Activated T-cell treated with anti-CD3 and anti-CD28 coated beads, Interleukin-2, amount 50 U/mL, for 24 hours (primary cell): Measurements from ENCODE around the gene TSR3.

ENCODE experiments used
- DNase-seq: peaks from one replicate; pipeline ENCODE4 v3.0.0-alpha.2; 2020
- H3K27ac Mint-ChIP-seq: 2 replicates; pipeline ENCODE4 v1.8.0; 2020; ENCODE audit warnings: mild to moderate bottlenecking, mixed read lengths
- H3K27me3 Mint-ChIP-seq: 2 replicates; pipeline ENCODE4 v1.8.0; 2020; ENCODE audit warnings: mixed read lengths
- H3K36me3 Mint-ChIP-seq: 2 replicates; pipeline ENCODE4 v1.8.0; 2020; ENCODE audit warnings: low read depth, mixed read lengths
- H3K4me1 Mint-ChIP-seq: 2 replicates; pipeline ENCODE4 v1.8.0; 2020; ENCODE audit warnings: low read depth, mixed read lengths
- H3K4me3 Mint-ChIP-seq: 2 replicates; pipeline ENCODE4 v1.8.0; 2020; ENCODE audit warnings: mild to moderate bottlenecking, moderate library complexity, mixed read lengths
- H3K9me3 Mint-ChIP-seq: 2 replicates; pipeline ENCODE4 v1.8.0; 2020; ENCODE audit warnings: mixed read lengths

The TSR3 gene

DNA sequence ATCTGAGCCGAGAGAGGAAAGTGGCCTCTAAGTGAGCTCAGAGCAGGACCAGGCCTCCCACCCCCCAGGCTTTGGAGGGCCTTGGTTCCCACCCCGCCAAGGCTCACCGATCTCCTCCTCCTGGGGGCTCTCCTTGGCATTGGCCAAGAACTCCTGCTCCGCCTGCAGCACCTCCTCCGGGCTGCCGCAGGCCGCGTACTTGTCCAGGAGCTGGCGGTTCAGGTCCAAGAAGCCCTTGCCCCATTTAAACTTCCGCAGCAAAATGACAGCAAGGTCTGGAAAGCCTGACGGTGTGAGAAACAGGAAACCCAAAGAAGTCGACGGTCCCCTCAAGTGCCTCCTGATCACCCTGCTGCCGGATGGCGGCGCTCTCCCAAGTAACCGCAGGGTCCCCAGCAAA, 1.7 kb downstream of the TSR3 start:
- DNase-seq: no peak
- Mint-ChIP-seq H3K27me3 (no peaks in the 10 kb centered on the region), H3K9me3 (no peaks in the 10 kb centered on the region), H3K4me1 (peaks cover 31% of the 10 kb centered on the region), H3K27ac (peak overlapping the region; percentile 88), H3K4me3 (peak overlapping the region; percentile 85), H3K36me3 (peaks cover 36% of the 10 kb centered on the region)

DNA sequence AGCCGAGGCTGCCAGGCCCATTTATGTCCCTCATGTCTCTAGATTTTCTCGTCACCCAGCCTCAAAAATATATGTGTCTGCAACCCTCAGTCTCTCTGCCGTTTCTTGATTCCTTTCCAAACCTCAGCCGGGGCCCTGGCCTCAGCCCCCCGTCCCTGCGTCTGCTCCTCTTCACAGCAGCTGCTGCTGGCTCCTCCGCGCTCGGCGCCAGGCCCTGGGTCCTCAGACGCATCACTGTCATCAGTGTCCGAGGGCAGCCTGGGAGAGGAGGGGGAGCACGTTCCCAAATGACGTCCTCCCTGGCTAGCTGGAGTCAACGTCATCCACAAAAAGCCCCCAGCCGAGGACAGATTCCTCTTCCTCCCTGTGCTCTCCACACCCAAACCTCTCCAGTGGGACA, 2.3 kb downstream of the TSR3 start:
- H3K36me3 Mint-ChIP-seq: peaks cover 36% of the 10 kb centered on the region
- peak overlapping the region; percentile 33 for H3K27ac Mint-ChIP-seq

DNA sequence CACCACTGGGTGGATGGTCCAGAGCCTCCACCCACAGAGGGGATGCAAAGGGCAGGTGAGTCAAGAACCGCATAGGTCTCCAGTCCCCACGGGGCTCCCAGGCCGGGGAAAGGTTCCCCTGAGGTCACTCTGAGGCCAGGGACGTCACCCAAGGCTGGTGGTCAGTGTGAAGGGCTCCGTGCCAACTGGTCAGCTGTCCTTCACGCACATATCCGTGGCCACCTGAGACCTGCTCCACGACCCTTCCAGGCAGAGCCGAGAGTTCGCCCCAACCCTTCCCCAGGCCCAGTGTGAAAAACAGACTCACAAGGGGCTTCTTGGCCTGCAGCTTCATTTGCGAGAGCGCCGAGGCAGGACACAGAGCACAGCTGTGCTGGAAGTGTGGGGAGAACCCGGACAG, 2.8 kb downstream of the TSR3 start:
- Mint-ChIP-seq H3K27me3 (no peaks in the 10 kb centered on the region), H3K36me3 (peaks cover 36% of the 10 kb centered on the region), H3K4me1 (peaks cover 26% of the 10 kb centered on the region), H3K27ac (peak overlapping the region; percentile 33), H3K4me3 (peak overlapping the region; percentile 6), H3K9me3 (no peaks in the 10 kb centered on the region)
- DNase-seq: no peak

More for the DNA sequence above, 2.3 kb downstream of the TSR3 start:
- Mint-ChIP-seq H3K4me1 (peaks cover 28% of the 10 kb centered on the region), H3K27me3 (no peaks in the 10 kb centered on the region), H3K9me3 (no peaks in the 10 kb centered on the region), H3K4me3 (peak overlapping the region; percentile 6)
- no peak for DNase-seq

DNA sequence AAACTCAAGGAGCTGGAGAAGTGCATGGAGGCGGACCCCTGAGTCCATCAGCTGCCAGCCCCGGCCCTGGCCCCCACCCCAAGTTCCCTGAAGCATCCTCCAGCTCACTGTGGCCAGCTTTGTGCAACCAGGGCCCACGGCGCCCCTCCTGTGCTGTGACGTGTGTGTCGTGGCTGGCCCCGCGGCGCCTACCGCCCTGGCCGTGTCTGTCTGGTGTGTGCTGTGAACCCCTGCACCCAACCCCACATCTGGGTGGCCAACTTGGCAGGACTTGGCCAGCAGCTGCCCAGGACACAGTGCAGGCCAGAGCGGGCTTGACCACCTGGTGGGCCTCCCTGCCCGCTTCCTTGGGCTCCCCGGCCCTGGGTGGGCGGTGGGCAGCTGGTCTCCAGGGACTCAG, 3.2 kb downstream of the TSR3 start:
- no peak overlapping the region for H3K27ac Mint-ChIP-seq
- DNase-seq: no peak
- no peaks in the 10 kb centered on the region for H3K9me3 Mint-ChIP-seq
- H3K4me3 Mint-ChIP-seq: no peak overlapping the region
- no peaks in the 10 kb centered on the region for H3K27me3 Mint-ChIP-seq
- H3K4me1 Mint-ChIP-seq: peaks cover 22% of the 10 kb centered on the region
- H3K36me3 Mint-ChIP-seq: peaks cover 36% of the 10 kb centered on the region

DNA sequence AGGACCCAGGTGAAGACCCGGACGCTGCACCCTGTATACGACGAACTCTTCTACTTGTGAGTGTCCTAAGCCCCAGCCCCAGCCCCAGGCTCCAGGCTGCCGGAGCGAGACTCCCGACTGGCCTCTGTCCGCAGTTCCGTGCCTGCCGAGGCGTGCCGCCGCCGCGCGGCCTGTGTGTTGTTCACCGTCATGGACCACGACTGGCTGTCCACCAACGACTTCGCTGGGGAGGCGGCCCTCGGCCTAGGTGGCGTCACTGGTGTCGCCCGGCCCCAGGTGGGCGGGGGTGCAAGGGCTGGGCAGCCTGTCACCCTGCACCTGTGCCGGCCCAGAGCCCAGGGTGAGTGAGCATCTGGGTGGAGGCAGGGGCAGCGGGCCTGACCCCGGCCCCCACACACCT, 3.7 kb downstream of the TSR3 start:
- no peaks in the 10 kb centered on the region for H3K27me3 Mint-ChIP-seq
- peaks cover 36% of the 10 kb centered on the region for H3K36me3 Mint-ChIP-seq
- no peak overlapping the region for H3K4me3 Mint-ChIP-seq
- DNase-seq: no peak
- no peaks in the 10 kb centered on the region for H3K9me3 Mint-ChIP-seq
- H3K27ac Mint-ChIP-seq: no peak overlapping the region
- H3K4me1 Mint-ChIP-seq: peaks cover 22% of the 10 kb centered on the region

DNA sequence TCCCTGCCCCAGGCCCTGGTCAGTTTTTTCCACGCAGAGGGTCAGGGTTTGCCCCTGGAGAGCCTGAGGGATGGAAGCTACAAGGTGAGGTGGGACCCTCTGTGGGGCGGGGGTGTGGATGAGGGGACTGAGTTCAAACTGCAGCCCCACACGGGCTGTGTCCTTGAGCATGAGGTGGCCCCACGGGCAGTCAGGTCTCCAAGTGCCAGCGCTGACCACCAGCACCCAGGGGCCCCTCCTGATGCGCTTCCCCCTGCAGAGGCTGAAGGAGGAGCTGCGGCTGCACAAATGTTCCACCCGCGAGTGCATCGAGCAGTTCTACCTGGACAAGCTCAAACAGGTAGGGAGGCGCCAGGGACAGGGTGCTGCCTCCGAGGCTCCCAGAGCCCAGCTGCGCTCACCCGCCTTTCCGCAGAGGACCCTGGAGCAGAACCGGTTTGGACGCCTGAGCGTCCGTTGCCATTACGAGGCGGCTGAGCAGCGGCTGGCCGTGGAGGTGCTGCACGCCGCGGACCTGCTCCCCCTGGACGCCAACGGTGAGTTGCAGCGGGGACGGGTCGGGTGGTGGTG, 4.3 kb downstream of the TSR3 start:
- peaks cover 25% of the 10 kb centered on the region for H3K4me1 Mint-ChIP-seq
- H3K36me3 Mint-ChIP-seq: peaks cover 35% of the 10 kb centered on the region
- H3K27ac Mint-ChIP-seq: no peak overlapping the region
- no peaks in the 10 kb centered on the region for H3K27me3 Mint-ChIP-seq
- H3K4me3 Mint-ChIP-seq: no peak overlapping the region
- no peak for DNase-seq
- H3K9me3 Mint-ChIP-seq: no peaks in the 10 kb centered on the region

DNA sequence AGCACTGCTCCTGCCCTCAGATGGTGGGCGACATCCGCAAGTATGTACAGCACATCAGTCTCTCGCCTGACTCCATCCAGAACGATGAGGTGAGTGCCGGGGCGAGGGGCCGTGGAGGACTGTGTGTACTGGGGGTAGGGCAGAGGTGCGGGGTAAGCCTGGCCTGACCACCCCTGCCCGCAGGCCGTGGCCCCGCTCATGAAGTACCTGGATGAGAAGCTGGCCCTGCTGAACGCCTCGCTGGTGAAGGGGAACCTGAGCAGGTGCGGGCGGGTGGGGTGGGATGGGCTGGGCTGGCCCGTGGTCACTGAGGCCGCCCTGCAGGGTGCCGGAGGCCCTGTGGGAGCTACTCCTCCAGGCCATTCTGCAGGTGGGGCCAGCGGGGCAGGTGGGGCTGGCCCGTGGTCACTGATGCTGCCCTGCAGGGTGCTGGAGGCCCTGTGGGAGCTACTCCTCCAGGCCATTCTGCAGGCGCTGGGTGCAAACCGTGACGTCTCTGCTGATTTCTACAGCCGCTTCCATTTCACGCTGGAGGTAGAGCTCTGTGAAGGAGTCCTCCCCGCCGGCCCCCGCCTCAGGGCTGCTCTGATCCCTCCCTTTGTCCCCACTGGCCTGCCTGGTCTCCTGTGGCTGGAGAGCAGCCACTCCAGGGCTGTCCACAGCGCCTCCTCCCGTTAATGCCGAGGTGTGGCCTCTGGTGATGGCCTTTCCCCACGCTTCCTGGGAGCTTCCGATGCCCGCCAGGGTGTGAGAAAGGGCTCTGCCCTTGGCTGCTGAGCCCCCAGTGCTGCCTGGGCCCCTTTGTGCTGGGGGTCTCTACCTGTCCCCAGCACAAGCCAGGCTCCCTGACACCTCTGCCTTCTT, 5.0 kb downstream of the TSR3 start:
- H3K4me1 Mint-ChIP-seq: peaks cover 27% of the 10 kb centered on the region
- no peaks in the 10 kb centered on the region for H3K27me3 Mint-ChIP-seq
- H3K9me3 Mint-ChIP-seq: no peaks in the 10 kb centered on the region
- no peak overlapping the region for H3K27ac Mint-ChIP-seq
- H3K4me3 Mint-ChIP-seq: no peak overlapping the region
- peaks cover 31% of the 10 kb centered on the region for H3K36me3 Mint-ChIP-seq
- no peak for DNase-seq

DNA sequence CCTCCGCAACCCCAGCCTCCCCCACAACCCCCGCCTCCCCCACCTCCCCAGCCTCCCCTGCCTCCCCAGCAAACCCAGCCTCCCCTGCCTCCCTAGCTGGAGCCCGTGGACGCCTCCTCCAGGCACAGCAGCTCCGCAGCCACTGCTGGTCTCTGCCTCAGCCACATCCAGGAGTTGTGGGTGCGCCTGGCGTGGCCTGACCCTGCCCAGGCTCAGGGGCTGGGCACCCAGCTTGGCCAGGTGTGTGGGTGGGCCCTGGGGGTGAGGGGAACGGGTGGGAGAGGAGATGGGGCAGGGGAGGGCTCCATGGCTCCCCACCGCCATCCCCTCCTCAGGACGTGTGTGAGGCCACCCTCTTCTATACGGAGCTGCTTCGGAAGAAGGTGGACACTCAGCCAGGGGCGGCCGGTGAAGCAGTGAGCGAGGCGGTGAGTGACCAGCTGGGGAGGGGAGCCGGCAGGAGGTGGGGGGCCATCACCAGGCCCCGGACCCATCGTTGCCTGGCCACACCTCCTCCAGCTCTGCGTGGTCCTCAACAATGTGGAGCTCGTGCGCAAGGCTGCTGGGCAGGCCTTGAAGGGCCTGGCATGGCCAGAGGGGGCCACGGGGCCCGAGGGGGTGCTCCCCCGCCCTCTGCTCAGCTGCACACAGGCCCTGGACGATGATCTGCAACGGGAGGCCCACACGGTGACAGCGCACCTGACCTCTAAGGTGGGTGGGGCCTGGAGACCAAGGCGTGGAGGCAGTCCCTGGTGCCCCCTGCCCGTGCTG, 5.8 kb downstream of the TSR3 start:
- Mint-ChIP-seq H3K9me3 (no peaks in the 10 kb centered on the region), H3K4me3 (no peak overlapping the region), H3K27ac (no peak overlapping the region), H3K27me3 (no peaks in the 10 kb centered on the region), H3K36me3 (peaks cover 27% of the 10 kb centered on the region), H3K4me1 (peaks cover 27% of the 10 kb centered on the region)
- no peak for DNase-seq

DNA sequence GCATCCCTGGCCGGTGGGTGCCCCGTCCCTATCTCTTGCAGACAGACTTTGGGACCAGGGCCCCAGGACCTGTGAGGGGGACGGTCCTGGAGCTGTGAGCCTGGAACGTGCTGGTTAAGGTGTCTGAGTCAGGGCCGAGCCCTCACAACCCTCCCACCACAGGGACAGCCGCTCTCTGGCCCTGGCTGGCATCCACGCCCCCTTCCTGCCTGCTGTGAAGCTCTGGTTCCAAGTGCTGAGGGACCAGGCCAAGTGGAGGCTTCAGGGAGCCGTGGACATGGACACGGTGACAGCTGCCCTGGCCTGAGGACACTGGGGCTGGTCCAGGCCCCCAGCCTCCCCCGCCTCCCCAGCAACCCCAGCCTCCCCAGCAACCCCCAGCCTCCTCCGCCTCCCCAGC, 6.6 kb downstream of the TSR3 start:
- no peaks in the 10 kb centered on the region for H3K9me3 Mint-ChIP-seq

DNA sequence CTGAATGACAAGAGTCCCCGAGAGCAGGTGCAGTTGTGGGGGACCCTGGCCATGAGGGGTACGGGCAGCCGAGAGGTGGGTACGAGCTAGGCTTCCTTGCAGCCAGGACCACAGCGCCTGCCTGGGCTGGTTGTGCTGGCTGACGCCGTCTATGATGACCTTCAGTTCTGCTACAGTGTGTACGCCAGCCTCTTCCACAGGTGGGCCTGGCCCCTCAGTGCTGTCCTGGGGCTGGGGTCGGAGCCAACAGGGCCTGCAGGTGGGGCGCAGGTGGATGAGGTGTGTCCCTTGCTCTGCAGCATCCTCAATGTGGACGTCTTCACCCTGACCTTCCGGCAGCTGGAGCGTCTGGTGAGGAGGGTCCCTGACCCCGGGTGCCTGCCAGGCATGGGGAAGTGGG, 7.2 kb downstream of the TSR3 start:
- H3K9me3 Mint-ChIP-seq: no peaks in the 10 kb centered on the region
- H3K27me3 Mint-ChIP-seq: no peaks in the 10 kb centered on the region
- DNase-seq: no peak
- H3K27ac Mint-ChIP-seq: no peak overlapping the region
- H3K4me1 Mint-ChIP-seq: peaks cover 17% of the 10 kb centered on the region
- peaks cover 16% of the 10 kb centered on the region for H3K36me3 Mint-ChIP-seq
- no peak overlapping the region for H3K4me3 Mint-ChIP-seq

More for the DNA sequence above, 6.6 kb downstream of the TSR3 start:
- DNase-seq: no peak
- H3K36me3 Mint-ChIP-seq: peaks cover 21% of the 10 kb centered on the region
- H3K27ac Mint-ChIP-seq: no peak overlapping the region
- peaks cover 20% of the 10 kb centered on the region for H3K4me1 Mint-ChIP-seq
- no peaks in the 10 kb centered on the region for H3K27me3 Mint-ChIP-seq
- H3K4me3 Mint-ChIP-seq: no peak overlapping the region

DNA sequence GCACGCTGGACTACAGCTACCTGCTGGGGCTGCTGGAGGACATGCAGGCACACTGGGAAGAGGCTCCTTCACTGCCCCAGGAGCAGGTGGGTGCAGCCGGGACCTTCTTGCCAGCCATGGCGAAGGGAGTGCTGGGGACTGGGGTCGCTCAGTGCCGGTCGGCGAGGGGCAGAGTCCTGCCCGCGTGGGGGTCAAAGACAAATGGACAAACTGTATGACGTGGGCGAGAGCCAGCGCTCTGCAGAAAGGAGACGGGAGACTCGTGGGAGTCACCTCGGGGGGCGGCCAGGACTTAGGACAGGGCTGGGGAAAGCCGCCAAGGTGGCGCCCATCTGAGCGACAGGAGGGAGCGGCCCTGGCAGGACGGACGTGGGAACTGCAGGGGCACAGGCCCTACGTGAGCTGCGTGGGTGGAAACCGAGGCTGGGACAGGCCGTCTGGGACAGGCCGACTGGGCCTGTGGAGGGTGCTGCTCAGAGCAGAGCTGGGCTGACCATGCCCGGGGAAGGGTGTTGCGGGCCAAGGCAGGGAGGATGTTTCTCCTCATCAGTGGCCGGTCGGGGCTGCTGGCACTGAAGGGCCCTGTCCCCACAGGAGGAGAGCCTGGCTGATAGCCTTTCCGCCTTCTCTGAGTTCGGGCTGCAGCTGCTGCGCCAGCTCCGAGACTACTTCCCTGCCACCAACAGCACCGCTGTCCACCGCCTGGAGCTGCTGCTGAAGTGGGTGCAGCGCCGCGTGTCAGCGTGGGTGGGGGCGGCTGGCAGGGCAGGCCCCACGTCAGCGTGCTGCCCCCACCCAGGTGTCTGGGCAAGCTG, 8.0 kb downstream of the TSR3 start:
- no peaks in the 10 kb centered on the region for H3K9me3 Mint-ChIP-seq
- no peak for DNase-seq
- H3K36me3 Mint-ChIP-seq: peaks cover 8% of the 10 kb centered on the region
- peak overlapping the region; percentile 29 for H3K4me3 Mint-ChIP-seq
- H3K27me3 Mint-ChIP-seq: no peaks in the 10 kb centered on the region
- H3K4me1 Mint-ChIP-seq: peaks cover 17% of the 10 kb centered on the region
- peak overlapping the region; percentile 71 for H3K27ac Mint-ChIP-seq

DNA sequence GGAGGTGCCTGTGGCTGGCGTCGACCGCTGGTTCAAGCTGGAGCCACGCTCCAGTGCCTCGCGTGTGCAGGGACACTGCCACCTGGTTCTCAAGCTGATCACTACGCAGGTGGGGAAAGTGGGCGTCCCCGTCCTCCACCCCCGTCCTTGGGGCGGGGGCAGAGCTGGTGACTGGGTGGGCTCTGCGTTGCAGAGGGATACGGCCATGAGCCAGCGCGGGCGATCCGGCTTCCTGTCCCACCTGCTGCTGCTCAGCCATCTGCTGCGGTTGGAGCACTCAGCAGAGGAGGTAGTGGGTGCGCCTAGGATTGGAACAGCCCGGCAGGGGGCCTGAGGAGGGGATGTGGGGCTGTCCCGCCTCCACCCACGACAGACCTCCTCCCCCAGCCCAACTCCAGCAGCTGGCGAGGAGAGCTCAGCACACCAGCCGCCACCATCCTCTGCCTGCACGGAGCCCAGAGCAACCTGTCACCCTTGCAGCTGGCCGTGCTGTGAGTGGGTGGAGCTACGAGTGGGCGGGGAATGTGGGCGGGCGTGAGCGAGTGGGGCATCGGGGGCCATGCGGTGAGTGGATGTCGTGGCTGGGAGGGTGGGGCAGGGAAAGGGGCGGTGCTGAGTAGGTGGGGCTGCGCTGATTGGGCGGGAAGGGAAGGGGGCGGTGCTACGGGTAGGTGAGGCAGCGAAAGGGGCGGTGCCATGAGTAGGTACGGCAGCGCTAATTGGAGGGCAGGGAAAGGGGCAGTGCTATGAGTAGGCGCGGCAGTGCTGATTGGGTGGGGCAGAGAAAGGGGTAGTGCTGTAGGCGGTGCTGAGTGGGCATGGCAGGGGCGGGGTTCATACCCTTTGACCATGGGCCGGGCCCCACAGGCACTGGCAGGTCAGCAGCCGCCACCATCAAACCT, 8.9 kb downstream of the TSR3 start:
- peaks cover 4% of the 10 kb centered on the region for H3K36me3 Mint-ChIP-seq
- no peaks in the 10 kb centered on the region for H3K27me3 Mint-ChIP-seq
- peak overlapping the region; percentile 71 for H3K27ac Mint-ChIP-seq
- no peaks in the 10 kb centered on the region for H3K9me3 Mint-ChIP-seq
- peak overlapping the region; percentile 53 for H3K4me3 Mint-ChIP-seq
- peaks cover 17% of the 10 kb centered on the region for H3K4me1 Mint-ChIP-seq
- DNase-seq: peak; percentile 91
